WERI-Rb-1 (cell line): ENCODE data around the gene C14orf119.

Source experiments
- DNase-seq: peaks from one replicate; pipeline ENCODE4 v3.0.0-alpha.2; 2020
- H3K27ac ChIP-seq: fragments of 250-450 bp; sonication (Bioruptor Pico); 2 replicates; pipeline ENCODE4 v1.5.1; 2020; ENCODE audit warnings: mild to moderate bottlenecking, moderate library complexity
- H3K27me3 ChIP-seq: fragments of 250-450 bp; sonication (Bioruptor Pico); 2 replicates; pipeline ENCODE4 v1.5.1; 2021; ENCODE audit warnings: mild to moderate bottlenecking, low read depth, moderate library complexity; ENCODE audit not compliant: insufficient read depth, severe bottlenecking
- H3K36me3 ChIP-seq: fragments of 250-450 bp; sonication (Bioruptor Pico); 2 replicates; pipeline ENCODE4 v1.5.1; 2020; ENCODE audit warnings: mild to moderate bottlenecking, moderate library complexity
- H3K4me3 ChIP-seq: 2 replicates; pipeline ENCODE4 v1.5.1; 2011; ENCODE audit warnings: low read depth, mild to moderate bottlenecking, control low read depth, low read length
- H3K9me3 ChIP-seq: fragments of 250-450 bp; sonication (Bioruptor Pico); 2 replicates; pipeline ENCODE4 v1.5.1; 2021; ENCODE audit warnings: mild to moderate bottlenecking, moderate library complexity; ENCODE audit not compliant: severe bottlenecking
- CTCF ChIP-seq: IDR thresholded peaks from 2 replicates; pipeline ENCODE4 v1.5.1; 2011; ENCODE audit warnings: low read depth, mild to moderate bottlenecking, control low read depth, inconsistent platforms, low read length

C14orf119 gene

GRCh38 chr14:23117371-23118020 is 22.2 kb downstream of the C14orf119 start:
- Histone ChIP-seq H3K4me3 (no peak overlapping the region), H3K9me3 (no peaks in the 10 kb centered on the region), H3K36me3 (no peaks in the 10 kb centered on the region), H3K27ac (no peak overlapping the region), H3K27me3 (peaks cover 3% of the 10 kb centered on the region)
- no peak for TF ChIP-seq CTCF
- no peak for DNase-seq

GRCh38 chr14:23118506-23119362 is 23.4 kb downstream of the C14orf119 start, which contains the start of gene CEBPE:
Gene CEBPE, minus strand, starts transcription at chr14:23119255. Its CDS starts 164 bp downstream, at chr14:23119091.
- DNase-seq, result no peak
- no peaks in the 10 kb centered on the region for H3K36me3 ChIP-seq
- no peak within 1 kb of the TSS for H3K4me3 ChIP-seq
- TF ChIP-seq CTCF, result no peak
- no peak within 1 kb of the TSS for H3K27ac ChIP-seq
- peaks cover 7% of the 10 kb centered on the region for H3K27me3 ChIP-seq
- H3K9me3 ChIP-seq, result no peaks in the 10 kb centered on the region

GRCh38 chr14:23119363-23120327 is 24.3 kb downstream of the C14orf119 start:
- Histone ChIP-seq H3K4me3 (no peak overlapping the region), H3K27me3 (peaks cover 9% of the 10 kb centered on the region), H3K27ac (no peak overlapping the region), H3K9me3 (no peaks in the 10 kb centered on the region), H3K36me3 (no peaks in the 10 kb centered on the region)
- TF ChIP-seq CTCF, result no peak
- peak; percentile 56 for DNase-seq

GRCh38 chr14:23120541-23121251 is 25.4 kb downstream of the C14orf119 start:
- no peaks in the 10 kb centered on the region for H3K9me3 ChIP-seq
- H3K27me3 ChIP-seq, result peaks cover 9% of the 10 kb centered on the region
- H3K4me3 ChIP-seq, result no peak overlapping the region
- peak; percentile 90 for DNase-seq
- H3K27ac ChIP-seq, result no peak overlapping the region
- TF ChIP-seq CTCF, result peak; percentile 98
- no peaks in the 10 kb centered on the region for H3K36me3 ChIP-seq

GRCh38 chr14:23121361-23121771 is 26.1 kb downstream of the C14orf119 start:
- Histone ChIP-seq H3K27me3 (peaks cover 10% of the 10 kb centered on the region), H3K27ac (no peak overlapping the region), H3K9me3 (no peaks in the 10 kb centered on the region), H3K36me3 (no peaks in the 10 kb centered on the region), H3K4me3 (no peak overlapping the region)
- DNase-seq, result no peak
- TF ChIP-seq CTCF, result no peak
